NCI-H1694 (cell line): Measurements from ENCODE around the gene AKR7A3.
"Not testable (repeated sequence)": the region's sequence is repeated elsewhere in the genome, so short reads cannot be mapped to it uniquely, and the experiment has no call there.

Source experiments
- DNase-seq: peaks from one replicate; lab custom pipeline; 2025; lab: John Stamatoyannopoulos, UW

The AKR7A3 gene

DNA sequence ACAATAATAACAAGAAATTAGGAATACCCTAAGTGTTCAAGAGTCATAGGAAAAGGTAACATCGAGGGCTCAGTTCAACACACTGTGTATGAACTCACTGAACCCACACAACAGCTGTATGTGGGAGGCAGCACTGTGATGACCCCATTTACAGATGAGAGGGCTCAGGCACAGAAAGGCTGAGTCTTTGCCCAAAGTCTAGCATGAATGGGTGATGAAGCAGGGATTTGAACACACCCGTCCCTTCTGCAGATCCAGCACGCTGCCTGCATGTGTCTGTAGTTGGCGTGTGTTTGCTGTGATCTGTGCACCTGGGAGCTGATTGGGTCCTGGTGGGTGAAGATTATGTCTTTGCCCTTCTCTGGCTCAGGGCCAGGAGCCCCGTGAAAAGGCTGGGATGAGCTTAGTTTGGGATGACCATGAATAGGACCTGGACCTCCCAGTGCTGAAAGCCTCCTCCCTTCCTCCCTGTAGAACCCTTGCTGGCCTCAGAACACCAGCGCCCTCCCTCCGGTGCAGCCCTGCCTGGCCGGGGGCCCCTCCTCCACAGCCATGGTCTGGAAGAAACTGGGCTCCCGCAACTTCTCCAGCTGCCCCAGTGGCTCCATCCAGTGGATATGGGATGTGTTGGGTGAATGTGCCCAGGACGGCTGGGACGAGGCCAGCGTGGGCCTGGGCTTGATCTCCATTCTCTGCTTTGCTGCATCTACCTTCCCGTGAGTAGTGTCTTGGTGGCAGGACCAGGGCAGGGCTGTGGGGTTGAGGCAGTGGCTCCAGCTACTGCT, 28.7 kb upstream of the AKR7A3 start:
- DNase-seq: no peak

DNA sequence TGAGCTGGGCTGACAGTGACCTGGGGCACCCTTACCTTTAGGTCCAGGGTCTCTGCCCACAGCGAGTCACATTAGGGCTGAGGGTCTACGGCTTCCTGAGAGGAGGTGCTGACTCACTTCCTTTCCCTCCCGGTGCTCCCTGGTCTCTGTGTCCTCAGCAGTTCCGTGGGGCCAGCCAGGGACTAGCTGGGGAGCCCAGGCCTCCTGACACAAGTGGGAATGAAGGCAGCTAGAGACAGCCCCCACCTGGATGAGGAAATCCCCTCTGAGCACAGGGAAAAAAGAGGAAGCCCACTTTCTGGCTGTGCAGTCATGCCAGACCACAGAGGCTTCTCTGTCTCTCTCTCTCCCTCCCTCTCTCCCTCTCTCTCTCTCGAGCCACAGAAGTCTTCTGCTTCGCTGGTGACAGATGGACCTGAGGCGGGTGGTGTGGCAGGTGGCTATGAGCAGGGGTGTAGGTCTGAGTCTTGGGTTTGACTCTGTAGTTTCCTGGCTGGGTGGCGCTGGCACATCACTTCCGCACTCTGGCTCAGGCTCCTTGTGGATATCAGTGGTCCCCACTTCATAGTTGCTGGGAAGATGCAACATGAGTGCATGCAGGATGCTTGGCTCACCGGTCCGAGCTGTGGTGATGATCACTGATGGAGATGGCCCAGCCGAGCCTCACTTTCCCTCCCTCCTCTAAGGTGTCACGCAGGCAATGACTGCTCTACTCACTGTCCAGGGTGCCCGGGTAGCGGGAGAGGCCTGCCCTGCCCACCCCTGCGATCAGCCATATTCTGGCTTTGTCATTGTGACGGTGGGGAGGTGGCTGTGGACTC, 27.0 kb upstream of the AKR7A3 start:
- no peak for DNase-seq

DNA sequence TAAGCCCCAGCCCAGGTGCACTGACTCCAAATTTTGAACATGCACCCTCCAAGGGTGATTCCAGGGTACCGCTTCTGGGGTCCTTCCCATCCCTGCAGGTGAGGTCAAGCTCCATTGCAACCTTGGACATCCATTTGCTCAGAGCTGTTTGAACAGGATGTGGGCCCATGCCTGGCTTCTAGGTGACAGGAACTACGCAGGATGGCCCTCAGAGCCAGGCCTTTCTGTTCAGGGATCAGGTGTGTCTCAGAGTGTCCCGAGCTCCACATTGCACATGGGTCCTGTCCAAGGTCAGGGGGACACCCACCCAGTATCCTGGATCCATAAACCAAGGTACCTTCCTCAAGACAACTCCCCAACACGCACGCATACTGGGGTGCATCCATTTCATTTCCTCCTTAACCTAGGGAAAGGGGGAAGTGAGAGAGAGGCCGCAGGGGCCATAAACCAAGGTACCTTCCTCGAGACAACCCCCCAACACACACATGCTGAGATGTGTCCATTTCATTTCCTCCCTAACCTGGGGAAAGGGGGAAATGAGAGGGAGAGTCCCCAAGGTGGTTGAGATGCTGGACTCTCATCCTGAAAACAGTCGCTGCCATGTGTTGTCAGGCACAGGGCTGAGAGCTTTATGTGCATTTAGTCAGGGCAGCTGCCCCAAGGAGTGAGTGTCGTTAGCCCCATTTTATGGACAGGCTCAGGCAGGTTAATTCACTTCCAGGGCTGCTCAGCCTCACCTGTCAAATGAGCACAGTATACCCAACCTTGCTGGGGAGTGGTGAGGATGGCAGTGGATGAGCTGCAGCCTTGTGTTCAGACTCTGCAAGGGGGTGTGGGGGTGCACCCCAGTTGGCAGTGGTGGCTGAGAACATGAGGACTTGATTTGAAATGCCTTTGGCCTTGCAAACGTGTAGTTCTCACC, 25.7 kb upstream of the AKR7A3 start:
- no peak for DNase-seq

DNA sequence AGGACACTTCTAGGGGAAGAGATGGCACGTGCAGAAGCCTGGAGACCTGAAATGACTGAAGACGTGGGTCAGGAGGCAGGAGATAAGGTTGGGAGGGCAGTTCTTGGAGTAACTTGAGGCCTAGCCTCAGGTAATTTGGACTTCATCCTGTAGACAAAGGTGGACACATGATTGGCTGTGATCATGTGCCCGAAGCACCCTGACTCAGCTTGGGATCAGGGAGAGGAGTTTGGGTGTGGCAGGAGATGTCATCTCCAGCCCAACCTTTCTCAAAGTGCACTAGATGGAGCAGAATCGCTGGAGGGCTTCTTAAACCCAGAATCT, 25.0 kb upstream of the AKR7A3 start:
- DNase-seq: no peak

DNA sequence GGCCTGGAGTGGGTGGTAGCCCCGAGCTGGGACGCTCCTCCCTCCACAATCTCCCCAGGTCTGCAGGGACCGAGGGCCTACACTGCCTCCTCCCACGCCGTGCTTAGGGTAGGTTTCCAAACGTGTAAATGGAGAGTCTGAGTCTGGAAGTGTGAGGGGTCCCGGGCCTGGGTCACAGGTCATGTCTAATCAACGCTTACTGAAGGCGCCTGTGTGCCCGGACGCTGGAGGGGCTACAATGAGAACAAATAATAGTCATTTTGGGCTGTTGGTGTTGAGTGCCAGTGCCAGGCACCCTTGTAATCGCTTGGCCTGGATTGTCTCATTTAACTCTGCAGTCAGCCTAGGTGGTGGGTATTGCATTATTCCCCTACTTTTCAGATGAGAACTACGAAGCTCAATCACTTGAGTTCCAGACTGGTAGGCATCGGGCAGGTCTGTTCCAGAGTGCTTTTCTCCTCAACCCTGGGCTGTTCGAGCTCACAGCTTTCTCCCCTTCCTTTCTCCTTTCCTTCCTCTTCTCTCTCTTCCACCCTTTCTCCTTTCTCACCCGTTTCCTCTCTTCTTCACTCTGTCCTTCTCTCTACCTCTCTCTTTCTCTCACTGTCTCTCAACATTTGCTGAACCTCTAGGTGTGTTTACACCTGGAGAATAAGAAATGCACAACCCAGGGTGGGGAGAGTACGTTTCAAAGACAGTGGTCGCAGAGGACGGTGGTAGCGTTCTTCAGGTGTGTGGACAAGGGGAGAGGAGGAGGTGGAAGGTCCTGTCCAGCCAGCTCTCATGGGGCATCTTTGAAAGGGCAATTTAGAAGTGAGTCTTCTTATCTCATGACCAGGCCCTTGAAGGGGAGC, 24.4 kb upstream of the AKR7A3 start:
- no peak for DNase-seq

DNA sequence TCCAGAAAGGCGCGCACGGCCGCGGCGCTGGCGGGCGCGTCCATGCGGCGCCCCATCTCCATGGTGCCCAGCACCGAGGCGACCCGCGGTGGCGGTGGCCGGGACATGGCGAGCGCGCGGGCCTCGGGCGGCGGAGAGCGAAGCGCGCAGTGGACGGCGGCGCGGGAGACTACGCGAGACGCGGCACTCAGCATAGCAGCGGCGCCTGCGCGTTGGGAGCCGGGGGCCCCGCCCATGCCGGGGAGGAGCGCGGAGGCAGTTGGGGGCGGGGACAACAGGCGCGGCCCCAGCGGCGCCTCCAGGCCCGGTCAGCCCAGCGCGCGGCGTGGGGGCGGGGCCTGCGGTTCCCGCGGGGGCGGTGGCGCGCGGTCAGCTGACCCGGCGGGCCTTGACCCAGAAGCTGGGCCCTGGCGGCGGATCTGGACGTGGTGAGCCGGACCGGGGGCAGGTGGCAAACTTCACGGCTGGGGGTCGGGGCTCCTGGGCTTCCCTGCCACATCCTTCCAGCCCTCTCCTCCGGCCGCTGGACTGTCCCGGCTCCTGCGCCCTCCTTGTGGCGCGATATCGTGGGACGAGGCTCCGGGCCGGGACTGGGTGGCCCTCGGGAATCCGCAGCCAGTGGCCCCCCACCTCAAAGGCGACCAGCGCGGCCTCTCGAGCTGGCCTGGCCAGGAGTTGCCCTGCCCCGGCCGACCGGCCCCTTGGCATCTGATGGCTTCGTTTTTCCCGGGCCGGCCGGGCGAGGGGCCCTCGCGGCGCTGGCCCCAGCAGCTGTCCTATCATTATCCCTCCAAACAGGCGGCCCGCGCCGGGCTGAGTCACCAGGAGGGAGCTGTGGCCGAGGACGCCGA, 23.6 kb upstream of the AKR7A3 start, which contains the start of the genes AKR7A2 and SLC66A1:
AKR7A2 (minus strand) TSS at position 214 of the 851 bp plus-strand sequence; CDS start at position 194, 20 bp downstream.
SLC66A1 (plus strand) TSS at position 396 of the 851 bp plus-strand sequence. CDS start 5,352 bp downstream, outside the sequence.
- peak; percentile 52 for DNase-seq

DNA sequence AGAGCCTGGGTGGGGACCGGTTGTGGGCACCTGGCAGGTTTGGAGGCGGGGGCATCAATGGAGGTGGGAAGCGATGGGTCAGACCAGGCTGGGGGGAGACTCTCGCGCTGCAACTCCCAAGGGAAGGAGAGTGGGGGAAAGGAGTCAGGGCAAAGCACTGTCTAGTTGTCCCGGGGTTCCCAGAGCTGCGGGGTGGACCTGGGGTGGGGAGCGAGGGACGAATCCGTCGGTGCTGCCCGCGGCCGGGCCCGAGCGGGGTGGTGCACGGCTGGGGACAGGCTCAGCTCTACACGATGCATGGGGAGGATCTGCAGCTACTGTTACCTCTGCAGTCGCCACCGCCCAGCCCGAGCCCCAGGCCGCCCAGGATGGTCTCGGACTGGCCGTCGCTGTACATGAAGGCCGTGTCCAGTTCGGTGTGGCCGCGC, 22.9 kb upstream of the AKR7A3 start:
- DNase-seq: no peak

DNA sequence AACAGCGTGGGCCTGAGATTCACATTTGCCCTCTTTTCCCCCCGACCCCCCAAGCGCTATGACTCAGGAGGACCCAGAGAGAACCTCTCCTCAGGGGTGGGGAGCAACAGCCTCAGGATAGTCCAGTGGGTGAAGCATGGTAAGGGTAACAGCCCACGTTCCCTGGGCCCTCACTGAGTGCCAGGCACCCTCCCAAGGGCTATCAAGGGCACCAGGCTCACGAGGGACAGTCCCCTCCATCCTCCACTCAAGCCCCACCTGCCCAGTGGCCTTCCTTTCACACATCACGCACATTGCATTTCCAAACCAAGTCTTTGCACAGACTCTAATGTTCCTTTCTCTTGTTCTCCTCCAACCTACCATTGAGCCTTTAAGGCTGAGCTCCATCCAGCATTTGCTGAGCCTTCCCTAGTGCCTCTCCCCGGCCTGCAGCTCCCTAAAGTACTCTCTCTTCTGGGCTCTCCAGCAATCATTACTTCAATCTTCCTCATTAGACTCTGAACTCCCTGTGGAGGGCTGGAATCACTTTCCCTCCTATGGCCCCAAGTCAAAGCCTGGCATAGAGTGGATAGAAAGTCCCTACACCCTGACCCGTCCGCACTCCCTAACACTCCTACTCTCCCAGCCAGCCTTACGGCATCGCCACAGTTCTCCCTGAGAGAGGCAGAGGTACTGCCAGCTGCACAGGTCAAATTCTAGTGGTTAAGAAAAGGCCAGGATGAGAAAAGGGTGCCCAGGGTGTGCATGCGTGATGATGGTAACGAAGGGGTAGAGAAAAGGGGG, 22.3 kb upstream of the AKR7A3 start:
- no peak for DNase-seq

DNA sequence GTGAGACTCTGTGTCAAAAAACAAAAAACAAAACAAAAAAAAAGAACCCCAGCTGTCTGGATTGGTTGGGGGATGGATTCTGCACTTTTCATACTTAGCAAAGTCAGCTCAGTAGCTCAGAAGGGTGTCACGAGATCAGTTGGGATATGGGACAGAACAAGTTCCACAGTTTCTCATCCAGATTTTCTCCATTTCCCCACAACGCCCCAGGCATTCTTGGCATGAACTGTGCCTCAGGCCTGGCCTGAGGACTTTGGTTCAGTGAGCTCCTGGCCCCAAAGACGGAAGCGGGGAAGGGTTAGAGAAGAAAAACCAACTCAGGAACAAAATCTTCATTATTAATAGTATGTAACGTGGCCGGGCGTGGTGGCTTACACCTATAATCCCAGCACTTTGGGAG, 21.5 kb upstream of the AKR7A3 start:
- DNase-seq: no peak

DNA sequence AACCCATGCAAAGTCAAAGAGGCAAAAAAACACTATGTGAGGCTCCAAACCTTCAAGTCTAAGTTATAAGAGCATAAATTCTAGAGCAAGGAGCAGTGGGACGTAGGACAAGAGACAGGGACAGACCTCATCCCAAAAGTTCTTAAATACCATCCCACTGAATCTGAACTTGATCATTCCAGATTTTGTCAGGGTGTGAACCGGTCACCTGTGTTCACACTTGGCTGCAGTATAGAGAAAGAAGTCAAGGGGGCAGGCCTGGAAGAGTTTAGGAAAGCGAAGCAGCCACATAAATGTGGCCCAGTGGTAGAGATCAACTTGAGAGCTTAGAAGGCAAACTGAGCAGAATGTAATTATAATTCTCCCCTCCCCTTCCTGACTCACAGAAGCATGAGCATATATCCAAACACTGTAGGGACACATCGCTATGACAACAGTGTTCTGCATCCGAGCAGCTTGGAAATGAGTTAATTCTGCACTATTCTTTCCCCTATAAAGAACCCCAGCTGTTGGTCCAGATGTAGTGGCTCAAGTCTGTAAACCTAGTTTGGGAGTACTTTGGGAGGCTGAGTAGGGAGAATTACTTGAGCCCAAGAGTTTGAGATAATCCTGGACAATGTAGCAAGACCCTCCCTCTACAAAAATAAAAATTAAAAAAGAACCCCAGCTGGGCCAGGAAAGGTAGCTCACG, 20.7 kb upstream of the AKR7A3 start:
- no peak for DNase-seq

DNA sequence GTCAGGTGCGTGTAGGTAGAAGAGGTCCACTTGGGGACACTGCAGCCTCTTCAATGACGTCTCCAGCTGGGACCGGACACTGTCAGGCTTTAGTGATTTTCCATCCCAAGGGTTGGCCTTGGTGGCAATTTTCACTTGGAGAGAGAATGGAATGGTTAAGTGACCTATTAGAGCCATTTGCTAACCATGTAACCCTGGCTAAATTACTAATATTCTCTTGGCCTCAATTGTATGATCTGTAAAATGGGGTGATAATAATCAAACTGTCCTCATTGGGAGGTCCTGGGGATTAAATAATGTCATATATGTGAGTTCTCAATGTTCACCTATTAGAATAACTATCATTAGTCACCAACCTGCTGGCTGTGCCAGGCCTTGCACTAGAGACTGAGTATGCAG, 19.9 kb upstream of the AKR7A3 start:
- DNase-seq: no peak

DNA sequence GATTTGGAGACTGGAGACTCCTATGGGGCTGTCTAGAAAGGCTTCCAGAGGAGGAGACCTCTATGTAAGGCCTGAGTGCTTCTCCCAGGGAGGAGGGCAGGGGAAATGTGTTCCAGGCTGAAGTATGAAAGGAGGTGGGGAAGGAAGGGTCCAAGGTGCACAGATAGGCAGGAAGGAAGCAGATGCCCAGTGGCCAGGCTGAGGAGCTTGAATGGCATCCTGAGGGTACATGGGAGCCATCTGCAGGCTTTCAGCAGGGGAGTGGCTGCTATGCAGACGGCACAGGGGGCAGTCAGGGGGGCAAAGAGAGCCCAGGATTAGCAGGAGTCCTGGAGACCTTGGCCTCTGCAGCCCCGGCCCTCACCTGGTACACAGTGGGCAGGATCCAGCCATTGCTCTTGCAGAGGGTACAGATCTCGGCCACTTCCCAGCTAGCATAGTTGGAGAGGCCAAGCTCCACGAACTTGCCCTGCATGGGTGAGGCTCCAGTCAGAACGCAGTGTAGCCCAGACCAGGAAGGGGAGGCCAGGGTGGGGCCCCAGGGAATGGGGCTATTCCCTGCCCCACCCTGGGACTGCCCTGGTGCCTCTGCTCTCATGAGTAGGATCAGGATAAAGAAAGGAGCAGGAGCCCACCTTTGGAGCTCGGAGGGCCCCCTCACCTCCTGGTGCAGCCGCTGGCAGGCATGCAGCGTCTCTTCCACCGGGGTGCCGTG, 19.4 kb upstream of the AKR7A3 start:
- DNase-seq: no peak

DNA sequence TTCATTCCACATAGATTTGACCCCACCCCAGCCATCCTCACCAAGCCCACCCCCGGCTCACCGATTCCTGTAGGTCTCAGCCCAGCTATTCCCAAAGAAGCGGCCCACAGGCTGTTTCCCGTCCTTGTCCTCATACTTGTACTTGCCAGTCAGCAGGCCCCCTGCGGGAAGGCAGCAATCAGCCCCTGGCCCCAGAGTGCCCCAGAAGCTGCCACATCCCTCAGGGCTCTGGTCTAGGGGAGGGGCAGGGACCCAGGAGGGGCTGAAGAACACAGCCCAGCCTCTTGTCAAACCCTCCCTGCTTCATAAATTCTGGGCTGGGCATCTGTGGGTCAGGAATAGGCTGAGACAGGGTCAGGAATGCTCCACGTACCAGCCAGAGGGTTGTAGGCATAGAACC, 18.4 kb upstream of the AKR7A3 start:
- DNase-seq: no peak

DNA sequence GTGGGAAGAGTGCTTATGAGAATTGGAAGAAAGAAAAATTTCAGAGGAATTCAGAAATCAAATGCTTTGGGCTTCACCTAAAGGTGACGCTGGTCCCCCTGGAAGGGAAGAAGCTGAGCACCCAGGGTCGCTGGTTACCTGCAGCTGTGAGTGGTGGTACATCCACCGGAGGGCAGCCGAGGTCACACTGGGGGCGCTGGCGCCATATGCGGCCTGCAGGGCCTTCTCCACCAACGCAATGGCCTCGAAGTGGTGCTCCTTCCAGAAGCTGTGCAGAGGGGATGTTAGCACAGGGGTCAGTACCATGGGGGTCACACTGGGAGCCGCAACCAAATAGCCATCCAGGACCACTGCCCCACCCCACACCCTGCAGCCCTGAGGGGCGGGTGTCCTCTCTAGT, 17.3 kb upstream of the AKR7A3 start:
- no peak for DNase-seq

DNA sequence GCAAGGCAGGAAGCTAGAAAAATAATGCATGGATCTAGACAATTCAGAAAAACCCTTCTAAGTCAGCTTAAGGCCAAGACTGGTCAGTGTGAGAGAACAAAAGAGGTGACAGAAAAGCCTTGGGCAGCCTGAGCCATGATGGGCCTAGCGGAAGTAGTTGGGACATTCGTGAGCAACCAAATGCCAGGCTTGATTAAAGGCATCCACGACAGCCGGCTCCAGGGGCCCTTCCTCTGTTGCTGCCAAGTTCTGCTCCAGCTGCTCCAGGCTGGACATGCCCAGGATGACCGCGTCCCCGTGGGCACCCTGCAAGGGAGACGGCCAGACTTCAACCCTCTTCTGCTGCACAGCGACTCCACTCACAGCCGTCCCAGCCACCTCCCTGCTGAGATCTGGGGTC, 15.5 kb upstream of the AKR7A3 start:
- DNase-seq: not testable (repeated sequence)

DNA sequence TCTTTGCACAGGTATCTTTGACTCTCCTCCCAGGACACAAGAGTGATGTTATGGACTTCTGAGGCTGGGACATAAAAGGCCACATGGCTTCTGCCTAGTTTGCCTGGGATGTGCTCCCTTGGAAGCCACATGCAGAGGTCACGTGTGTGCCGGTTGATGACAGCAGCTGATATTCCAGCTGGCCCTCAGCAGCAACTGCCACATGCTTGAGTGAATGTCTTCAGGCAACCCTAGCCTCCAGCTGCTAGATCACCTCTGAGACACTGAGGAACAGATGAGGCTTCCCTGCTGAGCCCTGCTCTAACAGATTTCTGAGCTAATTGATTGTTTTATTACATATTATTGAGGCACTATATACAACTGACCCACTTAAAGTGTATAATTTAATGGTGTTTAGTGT, 11.6 kb upstream of the AKR7A3 start:
- no peak for DNase-seq

DNA sequence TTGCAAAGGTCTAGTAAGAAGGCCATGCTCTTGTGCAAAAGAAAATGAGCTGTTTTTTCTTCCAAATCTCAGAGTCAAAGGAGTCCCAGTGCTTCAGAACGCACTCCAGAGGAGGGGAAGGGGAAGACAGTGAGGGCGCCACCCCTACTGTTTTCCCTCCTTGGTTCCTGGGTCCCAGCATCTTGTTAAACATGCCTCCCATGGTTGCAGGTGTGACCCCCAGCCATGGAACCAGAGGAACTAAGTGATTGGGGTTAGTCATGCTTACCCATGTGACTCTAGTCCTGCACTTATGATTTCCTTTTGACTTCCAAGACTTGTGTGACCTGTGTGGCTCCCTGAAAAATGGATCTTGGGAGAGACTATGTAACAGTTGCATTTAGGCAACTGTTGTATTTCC, 6.1 kb upstream of the AKR7A3 start:
- no peak for DNase-seq

DNA sequence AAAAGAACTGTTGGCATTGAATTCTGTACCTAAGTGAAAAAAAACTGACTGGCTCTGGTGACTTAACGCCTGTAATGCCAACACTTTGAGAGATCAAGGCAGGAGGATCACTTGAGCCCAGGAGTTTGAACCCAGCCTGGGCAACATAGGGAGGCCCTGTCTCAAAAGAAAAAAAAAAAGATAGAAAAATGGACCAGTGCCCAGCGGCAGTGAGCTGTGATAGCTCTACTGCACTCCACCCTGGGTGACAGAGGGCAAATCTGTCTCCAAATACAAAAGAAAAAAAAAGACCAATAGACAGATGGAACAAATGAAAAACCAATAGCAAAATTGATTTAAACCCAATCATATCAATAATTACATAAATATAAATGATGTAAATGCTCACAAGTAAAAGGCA, 674 bp upstream of the AKR7A3 start:
- DNase-seq: no peak
